Activated gamma-delta T cell treated with Interleukin-2 at 50 U/mL for 16 hours (primary cell): ENCODE data around the gene FBN2.

Experiments
- DNase-seq: peaks from one replicate; pipeline ENCODE4 v3.0.0-alpha.2; 2020

FBN2 gene

GRCh38 chr5:128538000-128538249, at the start of gene FBN2:
FBN2 (minus strand) TSS chr5:128538245; CDS start chr5:128537603, 642 bp downstream.
- DNase-seq: no peak

- DNase-seq: no peak
These were observed 49.2 kb upstream of the FBN2 start for GRCh38 chr5:128587275-128587674.

GRCh38 chr5:128586848-128587247, 48.8 kb upstream of the FBN2 start:
- no peak for DNase-seq

- DNase-seq: no peak
These were observed 41.6 kb upstream of the FBN2 start for GRCh38 chr5:128579639-128580038.

- DNase-seq: no peak
These were observed 41.0 kb upstream of the FBN2 start for GRCh38 chr5:128579093-128579492.

- DNase-seq: no peak
These were observed 36.0 kb upstream of the FBN2 start for GRCh38 chr5:128574041-128574440.

- DNase-seq: no peak
These were observed 34.9 kb upstream of the FBN2 start for GRCh38 chr5:128572930-128573319.

GRCh38 chr5:128572051-128572929, 34.2 kb upstream of the FBN2 start:
- no peak for DNase-seq

GRCh38 chr5:128566178-128566577, 28.1 kb upstream of the FBN2 start:
- DNase-seq: no peak

- no peak for DNase-seq
These were observed 21.6 kb upstream of the FBN2 start for GRCh38 chr5:128559300-128560297.

GRCh38 chr5:128553747-128554146, 15.7 kb upstream of the FBN2 start:
- no peak for DNase-seq

- DNase-seq: no peak
These were observed 13.4 kb upstream of the FBN2 start for GRCh38 chr5:128551476-128551875.

- DNase-seq: no peak
These were observed 11.5 kb upstream of the FBN2 start for GRCh38 chr5:128549496-128549895.

- no peak for DNase-seq
These were observed 8.7 kb upstream of the FBN2 start for GRCh38 chr5:128546658-128547281.

GRCh38 chr5:128541385-128541784, 3.3 kb upstream of the FBN2 start:
- no peak for DNase-seq

GRCh38 chr5:128539038-128539429, 989 bp upstream of the FBN2 start:
- no peak for DNase-seq

- DNase-seq: no peak
These were observed 399 bp upstream of the FBN2 start for GRCh38 chr5:128538250-128539037.

- no peak for DNase-seq
These were observed 635 bp downstream of the FBN2 start for GRCh38 chr5:128537221-128537999.

GRCh38 chr5:128536254-128537220, 1.5 kb downstream of the FBN2 start:
- DNase-seq: no peak

GRCh38 chr5:128535251-128535650, 2.8 kb downstream of the FBN2 start:
- no peak for DNase-seq

GRCh38 chr5:128534726-128535125, 3.3 kb downstream of the FBN2 start:
- DNase-seq: no peak
